ENCODE results near the gene SLC22A4.
A peak's percentile ranks its signal among the peaks of the same experiment; 100 is the strongest.

Gene SLC22A4

GRCh38 chr5:132308701-132309100 lies 14.5 kb downstream of the SLC22A4 start:
- FAIRE-seq (no peak), DNase-seq (ENCODE audit: insufficient read length, low spot score) (no peak)
- TF ChIP-seq POLR2A (IDR thresholded peaks at IDR 0.05; ENCODE audit: low read depth, low read length): no peak

DNA sequence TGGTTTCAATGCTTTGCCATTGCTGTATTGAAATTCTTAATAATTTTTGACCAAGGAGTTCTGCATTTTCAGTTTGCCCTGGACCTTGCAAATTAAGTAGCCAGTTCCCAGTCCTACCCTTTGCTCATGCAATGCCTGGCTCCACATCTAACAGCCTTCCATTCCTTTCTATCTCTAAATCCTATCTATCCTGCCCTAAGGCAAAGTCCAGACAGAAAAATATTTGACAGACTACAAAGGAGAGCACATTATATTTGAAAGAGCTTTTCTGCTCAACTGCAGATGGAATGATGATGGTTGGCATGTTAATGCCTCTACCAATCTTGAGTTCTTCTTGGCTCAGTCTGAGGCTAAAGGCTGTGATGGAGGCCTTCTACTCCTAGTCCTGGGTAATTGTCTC lies 15.5 kb downstream of the SLC22A4 start:
- no peak for TF ChIP-seq POLR2A (IDR thresholded peaks at IDR 0.05; ENCODE audit: low read depth, low read length)
- DNase-seq (ENCODE audit: insufficient read length, low spot score): no peak
- no peak for FAIRE-seq

GRCh38 chr5:132310141-132310834 lies 16.1 kb downstream of the SLC22A4 start:
- FAIRE-seq (no peak), DNase-seq (ENCODE audit: insufficient read length, low spot score) (no peak)

GRCh38 chr5:132313366-132313765 lies 19.2 kb downstream of the SLC22A4 start:
- FAIRE-seq (no peak), DNase-seq (ENCODE audit: insufficient read length, low spot score) (no peak)

More at GRCh38 chr5:132310141-132310834, 16.1 kb downstream of the SLC22A4 start:
- TF ChIP-seq POLR2A (IDR thresholded peaks at IDR 0.05; ENCODE audit: low read depth, low read length): no peak

DNA sequence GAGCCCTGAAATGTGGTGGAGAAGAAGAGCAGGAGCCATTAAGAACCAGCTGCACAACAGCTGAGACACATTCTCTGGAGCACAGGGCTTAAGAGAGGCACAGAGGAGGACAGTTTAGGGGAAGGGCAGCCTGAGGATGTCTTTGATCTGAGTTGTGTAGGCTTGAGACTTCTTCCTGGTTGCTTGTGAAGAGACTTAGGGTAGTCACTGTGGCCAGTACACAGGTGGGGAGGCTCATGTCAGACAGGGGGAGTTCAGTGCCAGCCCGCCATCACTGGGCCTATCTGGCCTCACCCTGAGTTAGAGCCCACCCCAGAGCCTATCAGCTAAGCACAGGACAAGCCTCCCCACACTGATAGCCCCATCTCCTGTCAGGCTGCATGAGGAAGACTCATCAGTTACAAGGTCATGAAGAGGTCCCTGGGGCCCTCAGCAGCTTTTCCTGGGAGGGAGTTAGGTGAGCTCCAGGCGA lies 19.8 kb downstream of the SLC22A4 start:
- no peak for TF ChIP-seq POLR2A (IDR thresholded peaks at IDR 0.05; ENCODE audit: low read depth, low read length)
- no peak for DNase-seq (ENCODE audit: insufficient read length, low spot score)
- FAIRE-seq: no peak

More at GRCh38 chr5:132313366-132313765, 19.2 kb downstream of the SLC22A4 start:
- TF ChIP-seq POLR2A (IDR thresholded peaks at IDR 0.05; ENCODE audit: low read depth, low read length): no peak

DNA sequence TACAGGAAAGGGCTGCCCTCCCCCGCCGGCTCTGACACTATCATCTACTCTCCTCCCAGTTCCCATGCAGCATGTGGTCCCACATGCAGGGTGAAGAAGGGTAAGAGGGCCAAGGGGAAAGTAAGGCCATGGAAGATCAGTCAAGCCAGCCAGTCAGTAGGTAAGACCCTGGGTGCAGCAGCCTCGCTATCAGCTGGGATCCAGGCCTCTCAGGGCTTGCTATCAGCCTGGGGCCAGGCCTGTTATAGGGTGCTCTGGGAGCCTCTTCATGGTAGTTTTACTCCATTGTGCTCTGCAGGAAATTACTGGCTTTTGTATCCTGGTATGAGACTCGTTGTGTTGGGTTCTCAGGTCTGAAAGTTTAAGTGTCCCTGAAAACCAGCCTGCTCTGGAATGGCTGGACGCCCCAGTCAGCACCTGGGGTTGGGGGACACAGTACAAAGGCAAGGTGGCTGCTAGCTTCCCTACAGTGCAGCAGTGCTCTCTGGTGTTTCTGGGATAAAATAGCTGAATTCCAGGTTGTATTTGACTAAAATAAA lies 21.4 kb downstream of the SLC22A4 start:
- no peak for DNase-seq (ENCODE audit: insufficient read length, low spot score)
- no peak for FAIRE-seq

GRCh38 chr5:132319975-132320374 lies 25.8 kb downstream of the SLC22A4 start:
- DNase-seq (ENCODE audit: insufficient read length, low spot score) (no peak), FAIRE-seq (no peak)

More for the DNA sequence above, 21.4 kb downstream of the SLC22A4 start:
- TF ChIP-seq POLR2A (IDR thresholded peaks at IDR 0.05; ENCODE audit: low read depth, low read length): no peak

DNA sequence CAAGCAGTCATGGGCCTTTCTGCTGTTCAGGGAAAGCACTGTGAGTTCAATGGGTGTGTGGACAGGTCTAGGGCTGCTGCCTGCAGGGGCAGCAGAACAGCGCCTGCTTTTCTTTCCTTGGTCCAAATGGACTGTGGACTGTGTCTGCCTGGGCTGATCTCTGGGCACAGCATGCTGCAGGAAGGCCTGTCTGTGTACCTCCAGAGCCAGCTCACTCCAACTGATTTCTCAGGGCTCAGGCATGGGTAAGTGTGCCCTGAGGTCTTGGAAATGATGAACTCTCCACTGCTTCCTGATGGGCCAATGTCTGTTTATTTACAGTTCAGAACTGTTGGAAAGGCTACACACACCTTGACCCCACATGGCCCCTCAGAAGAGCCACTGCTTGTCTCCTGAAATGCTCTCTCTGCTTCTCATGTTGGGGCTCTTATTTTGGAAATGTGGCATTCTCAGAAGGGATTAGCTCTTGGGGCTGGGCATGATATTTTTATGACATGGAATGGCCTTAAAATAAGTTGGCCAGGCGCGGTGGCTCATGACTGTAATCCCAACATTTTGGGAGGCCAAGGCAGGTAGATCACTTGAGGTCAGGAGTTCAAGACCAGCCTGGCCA lies 27.0 kb downstream of the SLC22A4 start:
- no peak for DNase-seq (ENCODE audit: insufficient read length, low spot score)
- no peak for FAIRE-seq
- TF ChIP-seq POLR2A (IDR thresholded peaks at IDR 0.05; ENCODE audit: low read depth, low read length): no peak

More at GRCh38 chr5:132319975-132320374, 25.8 kb downstream of the SLC22A4 start:
- no peak for TF ChIP-seq POLR2A (IDR thresholded peaks at IDR 0.05; ENCODE audit: low read depth, low read length)

DNA sequence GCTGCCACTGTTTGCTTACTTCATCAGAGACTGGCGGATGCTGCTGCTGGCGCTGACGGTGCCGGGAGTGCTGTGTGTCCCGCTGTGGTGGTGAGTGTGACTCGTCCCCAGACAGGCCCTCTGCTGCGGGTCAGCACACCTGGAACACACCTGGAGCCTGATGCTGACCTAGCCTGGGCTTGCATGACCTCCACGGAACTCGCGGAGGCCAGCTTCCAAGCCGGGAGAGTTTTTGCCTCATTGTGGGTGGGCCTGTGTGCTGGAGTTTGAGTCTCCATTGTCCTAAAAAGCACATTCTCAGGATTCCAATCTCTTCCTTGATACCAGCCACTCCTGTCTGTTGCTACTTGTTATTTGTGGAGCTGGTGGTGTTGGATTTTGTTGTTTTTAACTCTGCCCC lies 28.1 kb downstream of the SLC22A4 start:
- no peak for TF ChIP-seq POLR2A (IDR thresholded peaks at IDR 0.05; ENCODE audit: low read depth, low read length)
- DNase-seq (ENCODE audit: insufficient read length, low spot score) (no peak), FAIRE-seq (no peak)

DNA sequence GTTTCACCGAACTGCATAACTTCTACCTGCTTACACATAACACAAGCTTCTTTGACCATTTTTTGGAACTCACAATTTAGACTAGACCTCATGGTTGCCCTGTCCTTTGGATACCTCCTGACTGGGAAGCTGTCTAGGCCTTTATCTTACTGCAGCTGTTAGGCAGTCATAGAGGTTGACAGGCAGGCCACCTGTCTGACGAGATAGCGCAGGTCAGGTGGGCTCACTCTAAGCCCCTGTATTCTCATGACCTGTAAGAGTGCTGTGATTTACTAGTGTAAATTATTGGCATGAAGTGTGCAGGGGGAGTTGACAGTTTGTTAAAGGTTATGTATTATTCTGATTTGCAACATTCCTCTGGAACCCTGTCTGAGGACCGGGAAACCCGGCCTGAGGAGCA lies 29.0 kb downstream of the SLC22A4 start:
- FAIRE-seq (no peak), DNase-seq (ENCODE audit: insufficient read length, low spot score) (no peak)
- no peak for TF ChIP-seq POLR2A (IDR thresholded peaks at IDR 0.05; ENCODE audit: low read depth, low read length)

DNA sequence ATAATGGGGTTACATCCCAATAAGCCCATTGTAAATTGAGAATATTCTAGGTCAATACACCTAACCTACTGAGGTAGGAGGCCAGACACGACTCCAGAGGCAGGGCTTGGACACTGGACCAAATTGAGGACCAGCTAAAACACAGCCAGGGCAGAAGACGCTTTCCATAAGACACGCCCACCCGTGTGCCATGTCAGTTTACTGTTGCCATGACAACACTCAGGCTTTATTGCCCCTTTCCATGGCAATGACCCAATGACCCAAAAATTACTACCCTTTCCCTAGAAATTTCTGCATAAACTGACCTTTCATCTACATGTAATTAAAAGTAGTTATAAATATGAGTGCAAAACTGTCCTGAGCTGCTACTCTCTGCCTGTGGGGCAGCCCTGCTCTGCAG lies 31.5 kb downstream of the SLC22A4 start:
- no peak for TF ChIP-seq POLR2A (IDR thresholded peaks at IDR 0.05; ENCODE audit: low read depth, low read length)
- DNase-seq (ENCODE audit: insufficient read length, low spot score) (no peak), FAIRE-seq (no peak)

DNA sequence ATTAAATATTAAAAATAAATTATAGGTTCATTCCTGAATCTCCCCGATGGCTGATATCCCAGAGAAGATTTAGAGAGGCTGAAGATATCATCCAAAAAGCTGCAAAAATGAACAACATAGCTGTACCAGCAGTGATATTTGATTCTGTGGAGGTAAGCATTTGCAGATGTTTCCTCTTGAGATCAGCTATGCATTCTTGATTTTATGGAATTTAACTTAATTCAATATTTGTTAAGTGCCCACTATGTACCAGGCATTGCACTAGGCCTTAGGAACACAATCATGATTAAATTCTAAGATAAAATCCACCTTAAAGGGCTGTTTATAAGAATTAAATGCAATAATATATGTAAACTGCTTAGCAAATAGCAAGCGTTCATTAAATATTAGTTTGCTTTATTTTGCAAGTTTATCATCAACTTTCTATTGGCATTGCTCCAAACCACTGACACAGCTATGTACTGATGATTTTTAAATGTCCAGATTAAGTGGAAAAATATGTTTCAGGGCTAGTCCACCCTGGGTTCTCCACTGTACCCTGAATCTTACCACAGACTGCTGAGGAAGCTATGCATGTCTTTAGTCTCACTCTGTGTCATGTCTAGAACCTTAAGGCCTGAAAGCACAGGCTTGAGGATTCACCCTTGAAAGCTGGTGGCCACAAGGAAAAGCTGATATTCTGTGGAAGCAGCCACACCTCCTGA lies 33.2 kb downstream of the SLC22A4 start:
- DNase-seq (ENCODE audit: insufficient read length, low spot score) (no peak), FAIRE-seq (no peak)
- TF ChIP-seq POLR2A (IDR thresholded peaks at IDR 0.05; ENCODE audit: low read depth, low read length): no peak

DNA sequence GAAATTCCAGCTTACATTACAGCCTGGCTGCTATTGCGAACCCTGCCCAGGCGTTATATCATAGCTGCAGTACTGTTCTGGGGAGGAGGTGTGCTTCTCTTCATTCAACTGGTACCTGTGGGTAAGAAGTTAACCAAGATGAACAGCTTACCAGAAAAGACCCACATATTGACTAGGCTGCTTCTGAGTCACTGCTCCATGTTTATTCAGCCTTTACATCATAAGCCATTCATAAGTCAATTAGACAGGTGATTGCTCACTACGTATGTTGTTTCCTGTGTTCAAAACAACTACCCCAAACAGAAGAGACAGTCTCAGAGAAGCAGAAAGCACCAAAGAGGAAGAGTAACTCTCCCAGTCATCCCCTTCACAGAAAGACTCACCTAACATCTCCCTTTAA lies 40.6 kb downstream of the SLC22A4 start:
- peak; percentile 27 for FAIRE-seq
- DNase-seq (ENCODE audit: insufficient read length, low spot score): peak; percentile 8
- no peak for TF ChIP-seq POLR2A (IDR thresholded peaks at IDR 0.05; ENCODE audit: low read depth, low read length)

DNA sequence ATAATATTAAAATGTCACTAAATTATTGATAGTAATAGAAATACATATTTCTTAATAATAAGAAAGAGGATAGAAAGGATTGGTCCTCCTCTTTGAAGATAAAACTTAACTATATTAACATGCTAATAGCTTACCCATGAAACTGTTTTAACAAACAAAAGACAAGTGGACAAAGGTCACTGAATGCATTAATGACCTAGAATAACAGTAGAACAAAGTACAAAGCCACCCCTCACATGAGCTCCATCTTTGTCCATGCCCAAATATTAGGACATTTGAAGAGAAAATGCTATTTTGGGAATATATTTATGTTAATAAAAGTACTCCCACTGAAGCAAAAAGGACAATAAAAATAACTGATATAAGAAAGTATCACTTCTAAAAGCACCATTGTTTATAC lies 41.2 kb downstream of the SLC22A4 start:
- TF ChIP-seq POLR2A (IDR thresholded peaks at IDR 0.05; ENCODE audit: low read depth, low read length): no peak
- DNase-seq (ENCODE audit: insufficient read length, low spot score) (no peak), FAIRE-seq (no peak)

Data from H54 (cell line).